GM23338 (cell line): ENCODE results near the gene PSMA7. TPM values are rescaled to one million over a fixed set of nuclear protein-coding genes. Genes with fewer than 3 reads are reported as not detected.

Experiments used
- ATAC-seq: fragments of 200-7000 bp; cut with Tn5 transposase; 3 replicates; pipeline ENCODE4 v1.9.1; 2020
- DNase-seq: peaks from one replicate; pipeline ENCODE4 v3.0.0-alpha.2; 2015; ENCODE audit warnings: low spot score
- H2AFZ ChIP-seq: fragments of 200-600 bp; sonication (generic); 2 replicates; pipeline ENCODE4 v1.8.0; 2016; ENCODE audit warnings: antibody characterized with exemption, mild to moderate bottlenecking, moderate library complexity
- H3F3A ChIP-seq: fragments of 200-600 bp; sonication (generic); replicated peaks from 2 replicates; pipeline ENCODE4 v1.8.0; 2017; ENCODE audit warnings: antibody characterized with exemption, mixed run types, low read depth
- H3K27ac ChIP-seq: fragments of 200-600 bp; sonication (generic); 2 replicates; pipeline ENCODE4 v1.6.1; 2016; ENCODE audit warnings: low read depth
- H3K27me3 ChIP-seq: fragments of 200-600 bp; sonication (generic); 2 replicates; pipeline ENCODE4 v1.8.0; 2016; ENCODE audit warnings: mild to moderate bottlenecking, mixed run types, moderate library complexity; ENCODE audit not compliant: insufficient read depth
- H3K36me3 ChIP-seq: fragments of 200-600 bp; sonication (generic); 2 replicates; pipeline ENCODE4 v1.8.0; 2016; ENCODE audit warnings: mild to moderate bottlenecking; ENCODE audit not compliant: insufficient read depth
- H3K4me1 ChIP-seq: fragments of 200-600 bp; sonication (generic); 2 replicates; pipeline ENCODE4 v1.8.0; 2016; ENCODE audit warnings: mild to moderate bottlenecking, moderate library complexity; ENCODE audit not compliant: insufficient read depth
- H3K4me2 ChIP-seq: fragments of 200-600 bp; sonication (generic); 2 replicates; pipeline ENCODE4 v1.7.1; 2017; ENCODE audit warnings: mixed run types
- H3K4me3 ChIP-seq: fragments of 200-600 bp; sonication (generic); 2 replicates; pipeline ENCODE4 v1.6.1; 2016; ENCODE audit warnings: mixed run types
- H3K79me2 ChIP-seq: fragments of 200-600 bp; sonication (generic); replicated peaks from 2 replicates; pipeline ENCODE4 v1.8.0; 2017; ENCODE audit warnings: mild to moderate bottlenecking; ENCODE audit not compliant: insufficient read depth
- H3K9me2 ChIP-seq: fragments of 200-600 bp; sonication (generic); 2 replicates; pipeline ENCODE4 v1.8.0; 2017; ENCODE audit not compliant: insufficient read depth
- H4K20me1 ChIP-seq: fragments of 200-600 bp; sonication (generic); replicated peaks from 2 replicates; pipeline ENCODE4 v1.8.0; 2017; ENCODE audit warnings: mild to moderate bottlenecking; ENCODE audit not compliant: insufficient read depth
- H3K27ac Mint-ChIP-seq: 2 replicates; pipeline ENCODE4 v1.8.0; 2020; ENCODE audit warnings: inconsistent platforms, mild to moderate bottlenecking, moderate library complexity, mixed read lengths
- H3K27me3 Mint-ChIP-seq: 3 replicates; pipeline ENCODE4 v1.8.0; 2022; ENCODE audit warnings: low read depth, mild to moderate bottlenecking, moderate library complexity, mixed read lengths, inconsistent platforms; ENCODE audit not compliant: insufficient read depth, poor library complexity
- H3K36me3 Mint-ChIP-seq: 3 replicates; pipeline ENCODE4 v1.8.0; 2021; ENCODE audit warnings: low read depth, mild to moderate bottlenecking, inconsistent platforms, moderate library complexity, mixed read lengths
- H3K4me1 Mint-ChIP-seq: 3 replicates; pipeline ENCODE4 v1.8.0; 2020; ENCODE audit warnings: mild to moderate bottlenecking, inconsistent platforms, mixed read lengths
- H3K4me3 Mint-ChIP-seq: 3 replicates; pipeline ENCODE4 v1.8.0; 2021; ENCODE audit warnings: moderate library complexity, mild to moderate bottlenecking, inconsistent platforms, mixed read lengths
- H3K9me3 Mint-ChIP-seq: 3 replicates; pipeline ENCODE4 v1.8.0; 2020; ENCODE audit warnings: moderate library complexity, mild to moderate bottlenecking, inconsistent platforms, mixed read lengths
- CREB1 ChIP-seq: fragments of 250-450 bp; sonication (Bioruptor Pico); IDR thresholded peaks from 2 replicates; pipeline ENCODE4 v1.5.0; 2020; ENCODE audit warnings: low read depth, mild to moderate bottlenecking, moderate library complexity
- ETS1 ChIP-seq: IDR thresholded peaks from 2 replicates; pipeline ENCODE4 v1.6.1; 2016; ENCODE audit warnings: antibody characterized with exemption
- EZH2 ChIP-seq: fragments of 200-600 bp; sonication (generic); IDR thresholded peaks from one replicate; pipeline ENCODE4 v1.8.0; 2017; ENCODE audit warnings: antibody characterized with exemption, mild to moderate bottlenecking, low read depth; ENCODE audit not compliant: unreplicated experiment
- EZH2phosphoT487 ChIP-seq: fragments of 200-600 bp; sonication (generic); IDR thresholded peaks from one replicate; pipeline ENCODE4 v1.8.1; 2018; ENCODE audit warnings: antibody characterized with exemption; ENCODE audit not compliant: unreplicated experiment
- JUNB ChIP-seq: IDR thresholded peaks from one replicate; pipeline ENCODE4 v1.6.1; 2016; ENCODE audit warnings: antibody characterized with exemption; ENCODE audit not compliant: unreplicated experiment
- NANOG ChIP-seq: IDR thresholded peaks from 2 replicates; pipeline ENCODE4 v1.6.1; 2016; ENCODE audit warnings: antibody characterized with exemption, borderline replicate concordance
- POLR2AphosphoS5 ChIP-seq: IDR thresholded peaks from 2 replicates; pipeline ENCODE4 v1.6.1; 2016; ENCODE audit warnings: antibody characterized with exemption, low read depth
- REST ChIP-seq: IDR thresholded peaks from one replicate; pipeline ENCODE4 v1.6.1; 2018; ENCODE audit warnings: antibody characterized with exemption; ENCODE audit not compliant: unreplicated experiment
- STAT1 ChIP-seq: IDR thresholded peaks from one replicate; pipeline ENCODE4 v1.6.1; 2016; ENCODE audit warnings: antibody characterized with exemption; ENCODE audit not compliant: unreplicated experiment
- ZNF462 ChIP-seq: fragments of 250-450 bp; sonication (Bioruptor Pico); IDR thresholded peaks from 2 replicates; pipeline ENCODE4 v1.5.0; 2020; ENCODE audit warnings: mild to moderate bottlenecking, moderate library complexity
- polyA plus RNA-seq: library from polyadenylated mRNA; unstranded; fragments of >200 nt; fragmentation: Nextera tagmentation; extraction: Ambion mirVana; gene quantifications from 2 replicates; pipeline ENCODE4 v1.2.1, GENCODE V29; 2016
- total RNA-seq: library from RNA; depleted of rRNA; stranded (reverse); fragments of >200 nt; shearing (Covaris generic); gene quantifications from 2 replicates; pipeline ENCODE4 v1.2.3, GENCODE V29; 2014

PSMA7 gene
- total and polyA plus RNA-seq, 2 experiments from 2014 or later: 357 to 628 TPM

- TF ChIP-seq ZNF462: no peak
Observed at GRCh38 chr20:62131560-62132320, 11.5 kb downstream of the PSMA7 start (continued).

- Histone ChIP-seq H3K36me3 (peaks cover 61% of the 10 kb centered on the region), H3F3A (peaks cover 5% of the 10 kb centered on the region), H3K27ac (no peak overlapping the region), H3K4me3 (no peak overlapping the region), H3K27me3 (no peaks in the 10 kb centered on the region), H2AFZ (no peak overlapping the region), H3K4me1 (no peaks in the 10 kb centered on the region), H4K20me1 (peaks cover 38% of the 10 kb centered on the region), H3K9me2 (no peaks in the 10 kb centered on the region), H3K79me2 (peaks cover 41% of the 10 kb centered on the region), H3K4me2 (no peak overlapping the region)
- H3K27me3 Mint-ChIP-seq: peaks cover 8% of the 10 kb centered on the region
- peak overlapping the region; percentile 52; the same call in 1 of the 2 replicates for H3K27ac Mint-ChIP-seq
- peaks cover 96% of the 10 kb centered on the region for H3K36me3 Mint-ChIP-seq
- no peaks in the 10 kb centered on the region; the same call in 2 of the 3 replicates for H3K9me3 Mint-ChIP-seq
- no peak overlapping the region for H3K4me3 Mint-ChIP-seq
- H3K4me1 Mint-ChIP-seq: peaks cover 2% of the 10 kb centered on the region; the same call in 1 of the 3 replicates
- ATAC-seq: no peak
- DNase-seq: no peak
- TF ChIP-seq EZH2phosphoT487 (no peak), STAT1 (no peak), POLR2AphosphoS5 (no peak), EZH2 (no peak), CREB1 (no peak), ETS1 (no peak), REST (no peak), NANOG (no peak), JUNB (no peak)
Observed at GRCh38 chr20:62129731-62130531, 13.3 kb downstream of the PSMA7 start.
